ENCODE results near the gene LRRN2.
"Not testable (repeated sequence)": the region's sequence is repeated elsewhere in the genome, so short reads cannot be mapped to it uniquely, and the experiment has no call there.

Gene LRRN2

GRCh38 chr1:204640578-204640977 is 45.0 kb downstream of the LRRN2 start:
- intact Hi-C loops (cut with DNase I) = no loop called here
- peak in 1 of 10 donors; percentile 32 for DNase-seq

- intact Hi-C loops (cut with DNase I) = no loop called here
- peak in 2 of 10 donors; percentile 16 to 30 for DNase-seq
These were observed 51.2 kb downstream of the LRRN2 start for GRCh38 chr1:204634260-204634910.

- DNase-seq = peak in 2 of 10 donors; percentile 52 to 79
- intact Hi-C loops (cut with DNase I) = no loop called here
These were observed 51.9 kb downstream of the LRRN2 start for GRCh38 chr1:204633665-204634064.

GRCh38 chr1:204630132-204630905 is 55.2 kb downstream of the LRRN2 start:
- intact Hi-C loops (cut with DNase I) = no loop called here
- DNase-seq = peak in 2 of 10 donors; percentile 47 to 82

GRCh38 chr1:204629459-204629858 is 56.1 kb downstream of the LRRN2 start:
- DNase-seq; intact Hi-C loops (cut with DNase I): not testable (repeated sequence)

- DNase-seq = peak in 2 of 10 donors; percentile 16 to 35
- intact Hi-C loops (cut with DNase I) = no loop called here
These were observed 56.7 kb downstream of the LRRN2 start for GRCh38 chr1:204628868-204629267.

GRCh38 chr1:204627436-204627835 is 58.1 kb downstream of the LRRN2 start:
- intact Hi-C loops (cut with DNase I) = no loop called here

GRCh38 chr1:204626381-204626780 is 59.2 kb downstream of the LRRN2 start:
- peak in 1 of 10 donors; percentile 8 for DNase-seq
- intact Hi-C loops (cut with DNase I) = no loop called here

More at GRCh38 chr1:204627436-204627835, 58.1 kb downstream of the LRRN2 start:
- peak in 1 of 10 donors; percentile 52 for DNase-seq

GRCh38 chr1:204624631-204625216 is 60.8 kb downstream of the LRRN2 start:
- intact Hi-C loops (cut with DNase I) = no loop called here
- DNase-seq = peak in 1 of 10 donors; percentile 70

GRCh38 chr1:204623894-204624361 is 61.6 kb downstream of the LRRN2 start:
- intact Hi-C loops (cut with DNase I) = no loop called here

GRCh38 chr1:204623365-204623893 is 62.1 kb downstream of the LRRN2 start:
- intact Hi-C loops (cut with DNase I) = no loop called here
- DNase-seq = peak in 1 of 10 donors; percentile 82

More at GRCh38 chr1:204623894-204624361, 61.6 kb downstream of the LRRN2 start:
- DNase-seq = peak in 1 of 10 donors; percentile 55

- DNase-seq = peak in 1 of 10 donors; percentile 35
- intact Hi-C loops (cut with DNase I) = no loop called here
These were observed 63.5 kb downstream of the LRRN2 start for GRCh38 chr1:204621996-204622395.

GRCh38 chr1:204621396-204621795 is 64.1 kb downstream of the LRRN2 start:
- DNase-seq = peak in 1 of 10 donors; percentile 40
- intact Hi-C loops (cut with DNase I) = no loop called here

GRCh38 chr1:204619721-204620120 is 65.8 kb downstream of the LRRN2 start:
- intact Hi-C loops (cut with DNase I) = no loop called here
- DNase-seq = peak in 2 of 10 donors; percentile 79 to 82

- peak in 1 of 10 donors; percentile 60 for DNase-seq
- intact Hi-C loops (cut with DNase I) = no loop called here
These were observed 67.3 kb downstream of the LRRN2 start for GRCh38 chr1:204618148-204618760.

- intact Hi-C loops (cut with DNase I) = no loop called here
- peak in 6 of 10 donors; percentile 29 to 90 (median 60) for DNase-seq
These were observed 68.0 kb downstream of the LRRN2 start for GRCh38 chr1:204617256-204618147.

GRCh38 chr1:204616641-204617040 is 68.9 kb downstream of the LRRN2 start:
- peak in 1 of 10 donors; percentile 33 for DNase-seq
- intact Hi-C loops (cut with DNase I) = no loop called here

- intact Hi-C loops (cut with DNase I) = no loop called here
- DNase-seq = peak in 2 of 10 donors; percentile 24 to 70
These were observed 69.7 kb downstream of the LRRN2 start for GRCh38 chr1:204615881-204616280.

- intact Hi-C loops (cut with DNase I) = no loop called here
- peak in 1 of 10 donors; percentile 16 for DNase-seq
These were observed 71.9 kb downstream of the LRRN2 start for GRCh38 chr1:204613636-204614035.

All from posterior cingulate gyrus (tissue), 11 donors.